Activated naive CD8-positive, alpha-beta T cell treated with anti-CD3 and anti-CD28 coated beads, Interleukin-2, amount 10 ng/mL, durations not matched to agents 7 days and 5 days (primary cell): ENCODE measurements around the gene ESRRB. TPM values are rescaled to one million over a fixed set of nuclear protein-coding genes. Genes with fewer than 3 reads are reported as not detected.

Experiments
- ATAC-seq: fragments of 150-1000 bp; cut with Tn5 transposase; one replicate; pipeline ENCODE4 v1.10.0; 2021; ENCODE audit warnings: low read depth, moderate library complexity
- POLR2A ChIA-PET: fragments of 350-600 bp; sonication (Branson Sonifier 250); formaldehyde crosslinking; loops from one replicate; lab custom pipeline; 2021; ENCODE audit warnings: antibody characterized with exemption; lab: Charles Lee
- DNase-seq: peaks from one replicate; pipeline ENCODE4 v3.0.0; 2021
- H3K27ac Mint-ChIP-seq: one replicate; pipeline ENCODE4 v1.8.0; 2022; ENCODE audit warnings: mild to moderate bottlenecking, mixed read lengths
- H3K27me3 Mint-ChIP-seq: one replicate; pipeline ENCODE4 v1.8.0; 2022; ENCODE audit warnings: mild to moderate bottlenecking, moderate library complexity, mixed read lengths
- H3K36me3 Mint-ChIP-seq: one replicate; pipeline ENCODE4 v1.8.0; 2021; ENCODE audit warnings: mild to moderate bottlenecking, mixed read lengths
- H3K4me1 Mint-ChIP-seq: one replicate; pipeline ENCODE4 v1.8.0; 2021; ENCODE audit warnings: mixed read lengths
- H3K4me3 Mint-ChIP-seq: one replicate; pipeline ENCODE4 v1.8.0; 2022; ENCODE audit warnings: mild to moderate bottlenecking, moderate library complexity, mixed read lengths
- H3K9me3 Mint-ChIP-seq: one replicate; pipeline ENCODE4 v1.8.0; 2021; ENCODE audit warnings: mixed read lengths
- total RNA-seq, 2 experiments: library from RNA; stranded (reverse); gene quantifications; one replicate each; pipeline ENCODE4 v1.2.3, GENCODE V29; 2021

Gene ESRRB
- total RNA-seq, 2 experiments from 2014 or later, result 0.14 TPM; not detected in 1

DNA sequence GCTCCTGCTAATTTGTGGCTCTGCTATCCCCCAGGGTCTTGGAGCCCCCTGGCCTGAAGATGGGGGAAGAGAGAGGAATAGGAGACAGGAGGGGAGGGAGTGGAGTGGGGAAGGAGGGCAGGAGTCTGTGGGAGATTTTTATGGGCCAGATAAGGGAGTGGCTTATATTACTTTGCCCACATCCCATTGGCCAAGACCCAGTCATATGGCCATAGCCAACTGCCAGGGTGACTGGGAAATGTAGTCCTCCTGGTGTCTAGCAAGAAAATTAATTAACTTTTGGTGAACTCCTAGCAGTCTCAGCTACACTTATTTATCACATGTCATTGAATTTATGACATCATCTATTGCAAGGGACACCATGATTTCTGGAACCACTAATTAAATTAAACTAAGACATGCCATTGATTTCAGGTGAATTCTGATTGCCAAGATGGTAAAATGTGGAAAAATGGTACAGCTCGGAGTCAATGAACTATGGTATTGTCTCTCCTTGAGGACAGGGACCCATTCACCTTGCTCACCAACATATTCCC lies 50.3 kb downstream of the ESRRB start:
- ATAC-seq, result no peak
- H3K36me3 Mint-ChIP-seq, result no peaks in the 10 kb centered on the region
- POLR2A ChIA-PET, result no interaction called here
- DNase-seq, result no peak
- H3K27me3 Mint-ChIP-seq, result no peaks in the 10 kb centered on the region
- H3K4me1 Mint-ChIP-seq, result no peaks in the 10 kb centered on the region
- H3K9me3 Mint-ChIP-seq, result no peaks in the 10 kb centered on the region
- no peak overlapping the region for H3K4me3 Mint-ChIP-seq
- H3K27ac Mint-ChIP-seq, result no peak overlapping the region

DNA sequence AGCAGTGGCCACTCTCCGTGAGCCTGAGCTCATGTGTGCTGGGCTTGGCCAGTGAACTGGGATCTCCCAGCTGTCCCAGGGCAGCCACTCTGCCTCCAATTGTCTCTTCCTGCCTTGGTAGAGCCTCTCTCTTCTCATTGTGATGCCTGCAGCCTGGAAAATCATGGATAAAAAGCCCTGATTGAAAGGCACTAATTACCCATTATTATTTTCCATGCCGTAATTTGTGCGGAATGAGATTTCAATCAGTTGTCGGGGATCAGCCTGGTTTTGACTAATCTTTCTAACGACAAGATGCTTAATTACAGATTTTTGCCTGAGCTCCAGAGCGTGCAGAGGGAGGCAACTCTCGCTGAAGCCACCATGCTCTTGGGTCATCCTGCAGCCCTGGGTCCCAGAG lies 52.7 kb downstream of the ESRRB start:
- DNase-seq (no peak), ATAC-seq (no peak)
- H3K4me1 Mint-ChIP-seq, result no peaks in the 10 kb centered on the region
- no peaks in the 10 kb centered on the region for H3K36me3 Mint-ChIP-seq
- POLR2A ChIA-PET, result no interaction called here
- no peak overlapping the region for H3K27ac Mint-ChIP-seq
- no peaks in the 10 kb centered on the region for H3K27me3 Mint-ChIP-seq
- H3K9me3 Mint-ChIP-seq, result no peaks in the 10 kb centered on the region
- H3K4me3 Mint-ChIP-seq, result no peak overlapping the region

DNA sequence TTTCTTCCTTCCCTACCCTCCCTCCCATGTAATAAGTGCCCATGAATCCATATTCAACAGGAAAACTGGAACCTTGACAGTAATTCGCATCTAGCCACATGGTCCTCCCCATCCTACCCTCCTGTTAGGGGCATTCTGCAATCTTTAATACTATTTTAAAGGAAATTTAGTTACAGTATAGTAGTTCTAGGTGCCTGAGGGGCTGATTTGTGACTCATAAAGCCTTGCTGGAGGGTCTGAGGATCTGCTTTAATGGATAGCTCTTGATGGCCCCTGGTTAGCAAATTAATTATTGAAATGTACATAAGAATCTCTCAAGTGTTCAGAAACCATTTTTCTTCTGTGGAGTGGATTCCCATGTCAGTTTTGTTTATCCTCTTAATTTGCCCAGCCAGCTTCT lies 54.1 kb downstream of the ESRRB start:
- Mint-ChIP-seq H3K27me3 (no peaks in the 10 kb centered on the region), H3K4me1 (no peaks in the 10 kb centered on the region), H3K27ac (no peak overlapping the region), H3K4me3 (no peak overlapping the region), H3K36me3 (no peaks in the 10 kb centered on the region), H3K9me3 (no peaks in the 10 kb centered on the region)
- POLR2A ChIA-PET, result no interaction called here
- DNase-seq (no peak), ATAC-seq (no peak)

GRCh38 chr14:76430475-76430980 lies 54.6 kb downstream of the ESRRB start:
- H3K4me1 Mint-ChIP-seq, result no peaks in the 10 kb centered on the region
- no peak overlapping the region for H3K4me3 Mint-ChIP-seq
- H3K9me3 Mint-ChIP-seq, result no peaks in the 10 kb centered on the region
- H3K27me3 Mint-ChIP-seq, result no peaks in the 10 kb centered on the region
- H3K36me3 Mint-ChIP-seq, result no peaks in the 10 kb centered on the region
- H3K27ac Mint-ChIP-seq, result no peak overlapping the region
- POLR2A ChIA-PET, result no interaction called here
- ATAC-seq, result no peak
- DNase-seq, result no peak

GRCh38 chr14:76431538-76431937 lies 55.6 kb downstream of the ESRRB start:
- H3K4me1 Mint-ChIP-seq, result no peaks in the 10 kb centered on the region
- no peak for ATAC-seq
- H3K9me3 Mint-ChIP-seq, result no peaks in the 10 kb centered on the region
- no peaks in the 10 kb centered on the region for H3K36me3 Mint-ChIP-seq
- no peak overlapping the region for H3K4me3 Mint-ChIP-seq
- POLR2A ChIA-PET, result no interaction called here
- H3K27me3 Mint-ChIP-seq, result no peaks in the 10 kb centered on the region
- DNase-seq, result no peak
- H3K27ac Mint-ChIP-seq, result no peak overlapping the region

GRCh38 chr14:76432827-76433752 lies 57.2 kb downstream of the ESRRB start:
- H3K4me1 Mint-ChIP-seq, result no peaks in the 10 kb centered on the region
- no peaks in the 10 kb centered on the region for H3K27me3 Mint-ChIP-seq
- no peak for DNase-seq
- no peak for ATAC-seq
- H3K9me3 Mint-ChIP-seq, result no peaks in the 10 kb centered on the region
- H3K36me3 Mint-ChIP-seq, result no peaks in the 10 kb centered on the region
- H3K4me3 Mint-ChIP-seq, result no peak overlapping the region
- POLR2A ChIA-PET, result no interaction called here
- H3K27ac Mint-ChIP-seq, result no peak overlapping the region

GRCh38 chr14:76434220-76434619 lies 58.3 kb downstream of the ESRRB start:
- no peaks in the 10 kb centered on the region for H3K4me1 Mint-ChIP-seq
- H3K27ac Mint-ChIP-seq, result no peak overlapping the region
- no peak overlapping the region for H3K4me3 Mint-ChIP-seq
- no peak for ATAC-seq
- no peaks in the 10 kb centered on the region for H3K9me3 Mint-ChIP-seq
- POLR2A ChIA-PET, result no interaction called here
- no peaks in the 10 kb centered on the region for H3K36me3 Mint-ChIP-seq
- H3K27me3 Mint-ChIP-seq, result no peaks in the 10 kb centered on the region
- DNase-seq, result no peak

DNA sequence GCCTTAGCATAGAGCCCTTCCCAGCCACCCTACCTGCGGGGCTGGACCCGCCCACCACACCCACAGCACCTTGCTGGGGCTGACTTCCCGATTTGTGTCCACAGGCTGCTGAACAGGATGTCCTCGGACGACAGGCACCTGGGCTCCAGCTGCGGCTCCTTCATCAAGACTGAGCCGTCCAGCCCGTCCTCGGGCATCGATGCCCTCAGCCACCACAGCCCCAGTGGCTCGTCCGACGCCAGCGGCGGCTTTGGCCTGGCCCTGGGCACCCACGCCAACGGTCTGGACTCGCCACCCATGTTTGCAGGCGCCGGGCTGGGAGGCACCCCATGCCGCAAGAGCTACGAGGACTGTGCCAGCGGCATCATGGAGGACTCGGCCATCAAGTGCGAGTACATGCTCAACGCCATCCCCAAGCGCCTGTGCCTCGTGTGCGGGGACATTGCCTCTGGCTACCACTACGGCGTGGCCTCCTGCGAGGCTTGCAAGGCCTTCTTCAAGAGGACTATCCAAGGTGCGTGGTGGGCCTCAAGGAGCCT lies 63.4 kb downstream of the ESRRB start:
- no peak overlapping the region for H3K27ac Mint-ChIP-seq
- POLR2A ChIA-PET, result no interaction called here
- H3K4me3 Mint-ChIP-seq, result no peak overlapping the region

DNA sequence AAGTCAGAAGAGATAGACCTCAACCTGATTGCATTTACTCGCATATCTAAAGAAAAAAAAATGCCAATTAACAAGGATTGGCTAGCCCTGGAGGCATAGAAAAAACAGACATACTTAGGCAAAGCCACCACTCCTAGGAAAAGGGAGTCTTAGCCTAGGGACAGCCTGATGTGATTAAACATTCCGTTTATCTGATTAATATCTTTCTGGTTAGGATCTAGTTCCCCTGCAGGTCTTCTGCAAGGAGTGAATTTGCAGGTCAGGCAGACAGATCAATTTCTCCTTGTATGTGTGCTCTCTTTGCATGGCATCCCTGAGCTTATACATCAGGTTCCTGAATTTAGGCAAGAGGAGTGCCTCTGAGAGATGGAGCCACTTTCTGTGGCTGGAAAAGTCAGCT lies 70.5 kb downstream of the ESRRB start:
- Mint-ChIP-seq H3K4me3 (no peak overlapping the region), H3K27ac (no peak overlapping the region), H3K9me3 (no peaks in the 10 kb centered on the region), H3K27me3 (peaks cover 3% of the 10 kb centered on the region), H3K36me3 (no peaks in the 10 kb centered on the region), H3K4me1 (no peaks in the 10 kb centered on the region)
- no peak for ATAC-seq
- POLR2A ChIA-PET, result no interaction called here
- DNase-seq, result no peak

More for the DNA sequence above, 63.4 kb downstream of the ESRRB start:
- H3K27me3 Mint-ChIP-seq, result no peaks in the 10 kb centered on the region
- no peaks in the 10 kb centered on the region for H3K4me1 Mint-ChIP-seq
- no peaks in the 10 kb centered on the region for H3K9me3 Mint-ChIP-seq
- DNase-seq, result no peak
- no peaks in the 10 kb centered on the region for H3K36me3 Mint-ChIP-seq
- ATAC-seq, result no peak

- H3K9me3 Mint-ChIP-seq, result no peaks in the 10 kb centered on the region
- no peaks in the 10 kb centered on the region for H3K4me1 Mint-ChIP-seq
- H3K36me3 Mint-ChIP-seq, result no peaks in the 10 kb centered on the region
- POLR2A ChIA-PET, result no interaction called here
- H3K4me3 Mint-ChIP-seq, result no peak overlapping the region
- no peak for DNase-seq
- no peak for ATAC-seq
- peaks cover 3% of the 10 kb centered on the region for H3K27me3 Mint-ChIP-seq
- H3K27ac Mint-ChIP-seq, result no peak overlapping the region
Observed at GRCh38 chr14:76446921-76447320, 71.0 kb downstream of the ESRRB start.

- Mint-ChIP-seq H3K4me3 (no peak overlapping the region), H3K27ac (no peak overlapping the region), H3K4me1 (no peaks in the 10 kb centered on the region), H3K9me3 (no peaks in the 10 kb centered on the region), H3K36me3 (no peaks in the 10 kb centered on the region), H3K27me3 (peaks cover 3% of the 10 kb centered on the region)
- POLR2A ChIA-PET, result no interaction called here
- DNase-seq (no peak), ATAC-seq (no peak)
Observed at GRCh38 chr14:76450476-76450875, 74.5 kb downstream of the ESRRB start.

DNA sequence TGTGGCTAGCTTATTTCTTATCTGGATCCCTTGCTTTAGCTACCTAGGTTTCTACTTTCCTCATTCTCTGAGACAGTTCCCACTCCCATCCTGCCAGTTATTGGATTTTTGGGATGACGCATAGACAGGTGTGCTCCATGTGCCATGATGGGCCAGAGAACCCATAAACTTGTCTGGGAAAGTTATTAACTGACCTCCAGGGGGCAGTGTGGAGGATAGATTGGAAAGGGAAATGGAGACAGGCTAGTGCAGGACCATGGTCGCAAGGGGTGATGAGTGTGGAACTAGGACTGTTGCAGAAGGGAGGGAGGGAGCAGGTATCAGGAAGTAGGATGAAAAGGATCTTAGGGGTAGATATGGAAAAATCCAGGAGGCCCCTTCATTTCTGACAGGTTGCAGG lies 80.3 kb downstream of the ESRRB start:
- Mint-ChIP-seq H3K27ac (no peak overlapping the region), H3K9me3 (no peaks in the 10 kb centered on the region), H3K4me1 (no peaks in the 10 kb centered on the region), H3K36me3 (no peaks in the 10 kb centered on the region), H3K27me3 (peaks cover 2% of the 10 kb centered on the region), H3K4me3 (no peak overlapping the region)
- POLR2A ChIA-PET, result no interaction called here
- DNase-seq, result no peak
- peak; percentile 50 for ATAC-seq

- Mint-ChIP-seq H3K36me3 (no peaks in the 10 kb centered on the region), H3K4me1 (no peaks in the 10 kb centered on the region), H3K27ac (no peak overlapping the region), H3K9me3 (no peaks in the 10 kb centered on the region), H3K27me3 (no peaks in the 10 kb centered on the region), H3K4me3 (no peak overlapping the region)
- POLR2A ChIA-PET, result no interaction called here
- DNase-seq (no peak), ATAC-seq (no peak)
Observed at GRCh38 chr14:76456891-76457586, 81.1 kb downstream of the ESRRB start.
